Colonic mucosa (tissue), 4 donors: ENCODE data around the gene SUSD1. TPM values are rescaled to one million over a fixed set of nuclear protein-coding genes. Genes with fewer than 3 reads are reported as not detected.

Experiments
- DNase-seq: peaks from one replicate; pipeline ENCODE4 v3.0.0-alpha.2; 2020
- H3K27ac ChIP-seq: fragments of 200-600 bp; one replicate; pipeline ENCODE4 v1.8.0; 2021
- H3K27me3 ChIP-seq: fragments of 200-600 bp; one replicate; pipeline ENCODE4 v1.8.0; 2021
- H3K36me3 ChIP-seq: fragments of 200-600 bp; one replicate; pipeline ENCODE4 v1.8.0; 2021
- H3K4me1 ChIP-seq: fragments of 200-600 bp; one replicate; pipeline ENCODE4 v1.8.0; 2021; ENCODE audit warnings: mild to moderate bottlenecking
- H3K4me3 ChIP-seq: fragments of 200-600 bp; one replicate; pipeline ENCODE4 v1.8.0; 2021
- H3K9ac ChIP-seq, 2 donors: one replicate each; pipeline ENCODE4 v1.7.0; 2013; ENCODE audit warnings: control low read depth in 2 of 2, low read depth in 2 of 2, low read length in 2 of 2
- H3K9me3 ChIP-seq: fragments of 200-600 bp; one replicate; pipeline ENCODE4 v1.8.0; 2021
- intact Hi-C: fragments of 100-400 bp; cut with DNase I; formaldehyde crosslinking; loops from one replicate; pipeline ENCODE4 v1.14.1; 2022
- total RNA-seq, 2 donors: library from RNA; stranded (reverse); fragmentation: NEBNext Ultra II Directional in 1 of 2; extraction: Animal tissue kit (Norgen Biotek cat#: 25700) in 1 of 2; gene quantifications; one replicate each; pipeline ENCODE4 v1.2.1, GENCODE V29; 2021
- TF ChIP-seq, protein P1 (sequence below): fragments of 200-600 bp; IDR thresholded peaks from one replicate; pipeline ENCODE4 v1.8.0; 2022; ENCODE audit warnings: antibody characterized with exemption, mild to moderate bottlenecking
- donor health status: healthy.
- donor health status: DM: no; HTN: no; CAD: no.
- donor health status: DM: no; HTN: no; CAD: no.

The SUSD1 gene
- total RNA-seq, 2 donors from 2014 or later: 23.3 to 25.1 TPM

DNA sequence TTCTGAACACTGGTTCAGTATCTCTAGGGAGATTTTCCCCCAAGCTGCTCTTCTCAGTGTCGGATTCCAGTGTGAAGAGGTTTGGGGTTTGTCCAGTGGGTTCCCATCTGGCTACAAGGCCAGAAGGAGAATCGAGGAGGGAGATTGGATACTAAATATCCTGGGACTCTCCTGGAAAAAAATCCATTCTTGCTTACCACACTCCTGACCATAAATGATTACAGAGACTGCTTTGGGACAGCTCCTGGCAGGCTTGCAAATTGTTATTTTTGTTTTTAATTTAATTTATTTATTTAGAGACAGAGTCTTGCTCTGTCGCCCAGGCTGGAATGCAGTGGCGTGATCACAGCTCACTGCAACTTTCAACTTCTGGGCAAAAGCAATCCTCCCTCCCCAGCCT lies 4.7 kb upstream of the SUSD1 start:
- no peak for DNase-seq
- H3K4me3 ChIP-seq: no peak overlapping the region
- no peaks in the 10 kb centered on the region for H3K9me3 ChIP-seq
- no peak overlapping the region for H3K27ac ChIP-seq
- peaks cover 5% of the 10 kb centered on the region for H3K4me1 ChIP-seq
- no peaks in the 10 kb centered on the region for H3K36me3 ChIP-seq
- H3K9ac ChIP-seq: no peak overlapping the region
- TF ChIP-seq, protein P1, sequence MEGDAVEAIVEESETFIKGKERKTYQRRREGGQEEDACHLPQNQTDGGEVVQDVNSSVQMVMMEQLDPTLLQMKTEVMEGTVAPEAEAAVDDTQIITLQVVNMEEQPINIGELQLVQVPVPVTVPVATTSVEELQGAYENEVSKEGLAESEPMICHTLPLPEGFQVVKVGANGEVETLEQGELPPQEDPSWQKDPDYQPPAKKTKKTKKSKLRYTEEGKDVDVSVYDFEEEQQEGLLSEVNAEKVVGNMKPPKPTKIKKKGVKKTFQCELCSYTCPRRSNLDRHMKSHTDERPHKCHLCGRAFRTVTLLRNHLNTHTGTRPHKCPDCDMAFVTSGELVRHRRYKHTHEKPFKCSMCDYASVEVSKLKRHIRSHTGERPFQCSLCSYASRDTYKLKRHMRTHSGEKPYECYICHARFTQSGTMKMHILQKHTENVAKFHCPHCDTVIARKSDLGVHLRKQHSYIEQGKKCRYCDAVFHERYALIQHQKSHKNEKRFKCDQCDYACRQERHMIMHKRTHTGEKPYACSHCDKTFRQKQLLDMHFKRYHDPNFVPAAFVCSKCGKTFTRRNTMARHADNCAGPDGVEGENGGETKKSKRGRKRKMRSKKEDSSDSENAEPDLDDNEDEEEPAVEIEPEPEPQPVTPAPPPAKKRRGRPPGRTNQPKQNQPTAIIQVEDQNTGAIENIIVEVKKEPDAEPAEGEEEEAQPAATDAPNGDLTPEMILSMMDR: no peak
- no peaks in the 10 kb centered on the region for H3K27me3 ChIP-seq
- intact Hi-C loops: loop anchor here (10.0 kb wide), 1 partner anchor 155 kb away; the partner anchor contains the start of gene PTBP3

DNA sequence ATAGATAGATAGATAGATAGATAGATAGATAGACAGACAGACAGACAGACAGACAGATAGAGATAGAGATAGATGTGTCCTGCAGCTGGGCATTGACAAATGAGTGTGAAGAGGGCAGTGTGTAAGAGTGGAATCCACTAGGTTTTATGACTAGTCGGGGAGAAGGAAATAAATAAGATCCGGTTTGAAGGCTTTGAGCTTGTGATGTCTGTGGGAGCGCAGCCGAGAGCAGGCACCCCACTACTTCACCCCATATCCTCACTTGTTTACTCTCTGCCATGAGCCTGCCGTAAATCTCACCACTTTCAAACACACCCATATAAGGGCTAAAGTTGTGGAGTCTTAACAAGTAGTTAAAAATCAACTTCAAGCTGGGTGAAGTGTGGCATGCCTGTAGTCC lies 1.4 kb upstream of the SUSD1 start:
- H3K4me1 ChIP-seq: peaks cover 14% of the 10 kb centered on the region
- H3K4me3 ChIP-seq: no peak overlapping the region
- H3K36me3 ChIP-seq: no peaks in the 10 kb centered on the region
- peak overlapping the region in 1 of 2 donors; percentile 41 for H3K9ac ChIP-seq
- H3K27ac ChIP-seq: peak overlapping the region; percentile 77
- TF ChIP-seq, protein P1: no peak
- no peaks in the 10 kb centered on the region for H3K27me3 ChIP-seq
- H3K9me3 ChIP-seq: no peaks in the 10 kb centered on the region
- peak; percentile 51 for DNase-seq
- intact Hi-C loops: loop anchor here (10.0 kb wide), 1 partner anchor 158 kb away; the partner anchor contains the start of gene PTBP3

DNA sequence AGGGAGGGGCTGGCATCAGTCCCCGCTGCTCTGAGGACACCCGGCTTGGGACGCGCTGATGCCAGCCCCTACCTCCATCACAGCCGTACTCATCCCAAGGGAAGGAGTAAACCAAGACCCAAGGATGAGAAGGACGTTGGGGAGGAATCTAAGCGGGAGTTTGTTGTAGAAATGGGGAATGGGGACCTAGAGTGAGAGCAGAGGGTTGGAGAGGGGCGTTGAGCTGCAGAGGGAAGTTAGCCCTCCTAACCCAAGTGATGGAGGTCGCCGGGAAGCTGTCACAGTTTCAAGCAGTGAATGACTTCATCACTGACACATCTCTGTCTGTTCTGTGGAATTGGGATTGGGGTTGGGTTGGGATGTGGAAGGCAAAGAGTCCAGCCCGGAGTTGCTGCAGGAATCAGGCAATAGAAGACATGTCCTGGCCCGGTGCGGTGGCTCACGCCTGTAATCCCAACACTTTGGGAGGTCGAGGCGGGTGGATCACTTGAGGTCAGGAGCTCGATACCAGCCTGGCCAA lies 759 bp upstream of the SUSD1 start:
- TF ChIP-seq, protein P1: no peak
- Histone ChIP-seq H3K27ac (peak overlapping the region; percentile 77), H3K4me1 (peaks cover 14% of the 10 kb centered on the region), H3K4me3 (peak overlapping the region; percentile 44), H3K9me3 (no peaks in the 10 kb centered on the region), H3K9ac (peak overlapping the region; percentile 79 to 87), H3K36me3 (no peaks in the 10 kb centered on the region), H3K27me3 (no peaks in the 10 kb centered on the region)
- no peak for DNase-seq
- intact Hi-C loops: loop anchor here (10.0 kb wide), 1 partner anchor 159 kb away; the partner anchor contains the start of gene PTBP3

DNA sequence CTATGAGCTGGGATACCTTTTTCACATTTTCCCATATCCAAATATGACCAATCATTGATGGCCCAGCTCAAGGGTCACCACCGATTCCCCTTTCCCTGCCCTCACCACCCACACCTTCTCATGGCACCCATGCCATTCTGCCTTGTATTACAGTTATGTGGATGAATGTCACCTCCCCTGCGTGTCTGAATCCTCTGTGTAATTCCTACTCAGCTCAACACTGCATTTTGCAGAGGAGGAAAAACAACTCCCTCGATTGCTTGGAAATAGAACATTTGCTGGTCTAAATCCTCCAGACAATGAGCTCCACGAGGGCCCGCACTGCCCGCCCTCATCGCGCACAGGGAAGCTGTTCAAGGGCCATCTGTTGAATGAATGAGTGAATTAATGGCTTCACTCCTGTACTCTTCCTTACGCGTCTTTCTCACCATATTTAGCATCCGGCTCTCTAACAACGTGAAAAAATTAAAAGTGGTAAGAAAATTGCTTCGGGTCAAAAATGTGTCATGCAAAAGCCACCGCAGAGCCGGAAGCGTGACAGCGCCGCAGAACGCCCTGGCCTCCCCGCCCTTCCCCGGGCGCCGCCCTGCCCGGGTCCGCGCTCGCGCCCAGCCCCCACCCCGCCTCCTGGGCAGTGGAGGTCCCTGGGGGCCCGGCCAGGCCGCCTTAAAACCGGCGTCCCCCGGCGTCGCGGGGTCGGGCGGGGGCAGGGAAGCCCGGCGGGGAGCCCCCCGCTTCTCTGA lies 704 bp downstream of the SUSD1 start:
- Histone ChIP-seq H3K36me3 (no peaks in the 10 kb centered on the region), H3K27me3 (no peaks in the 10 kb centered on the region), H3K27ac (peak overlapping the region; percentile 72), H3K4me1 (peaks cover 20% of the 10 kb centered on the region), H3K9me3 (no peaks in the 10 kb centered on the region), H3K9ac (peak overlapping the region; percentile 79 to 85), H3K4me3 (peak overlapping the region; percentile 44)
- TF ChIP-seq, protein P1: no peak
- peak; percentile 84 for DNase-seq
- intact Hi-C loops: loop anchor here (10.0 kb wide), 1 partner anchor 160 kb away; the partner anchor contains the start of gene PTBP3

DNA sequence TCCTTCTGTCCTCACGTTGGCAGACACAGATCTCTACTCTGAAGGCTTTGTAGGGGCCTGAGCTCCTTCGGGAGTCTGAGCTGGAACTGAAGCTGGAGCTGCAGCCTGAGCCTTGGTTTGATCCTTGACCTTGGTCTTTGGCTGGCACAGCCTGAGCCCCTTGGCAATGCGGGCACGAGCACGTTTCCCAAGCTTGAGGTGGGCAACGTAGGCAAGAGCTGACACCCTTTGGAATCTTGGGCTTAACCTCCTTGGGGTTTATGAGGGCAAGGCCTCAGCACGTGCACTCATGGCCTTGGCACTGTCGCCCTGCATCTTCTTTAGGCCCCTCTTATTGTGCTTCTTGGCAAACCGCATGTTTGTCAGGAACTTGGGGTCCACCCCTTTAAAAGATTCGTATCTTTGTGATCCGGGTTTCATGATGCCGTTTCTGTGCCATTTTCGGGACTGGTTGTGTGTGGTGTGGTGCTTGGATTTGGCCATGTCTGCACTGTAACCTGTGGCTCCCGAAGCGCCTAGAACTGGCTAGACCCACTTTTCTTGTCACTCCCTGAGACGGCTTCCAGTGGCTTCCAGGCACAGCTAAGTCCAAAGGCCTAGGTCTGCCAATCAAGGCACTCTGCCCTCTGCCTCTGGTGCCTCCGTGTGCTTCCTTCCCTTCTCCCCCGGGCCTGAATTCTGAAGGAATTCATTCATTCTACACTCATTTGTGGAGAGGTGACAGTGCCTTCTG lies 1.4 kb downstream of the SUSD1 start:
- TF ChIP-seq, protein P1: no peak
- Histone ChIP-seq H3K27me3 (no peaks in the 10 kb centered on the region), H3K9me3 (no peaks in the 10 kb centered on the region), H3K4me1 (peaks cover 22% of the 10 kb centered on the region), H3K9ac (peak overlapping the region; percentile 66 to 85), H3K36me3 (no peaks in the 10 kb centered on the region), H3K4me3 (no peak overlapping the region), H3K27ac (peak overlapping the region; percentile 72)
- DNase-seq: peak; percentile 80
- intact Hi-C loops: loop anchor here (10.0 kb wide), 1 partner anchor 161 kb away; the partner anchor contains the start of gene PTBP3
